GM21381 (cell line): ENCODE measurements around the gene GPR84.

Experiments
- ATAC-seq: cut with Tn5 transposase; IDR thresholded peaks from one replicate; pipeline ENCODE4 v1.9.1; 2021; ENCODE audit warnings: mild to moderate bottlenecking, moderate library complexity; ENCODE audit not compliant: unreplicated experiment

The GPR84 gene

GRCh38 chr12:54375259-54375579 is 10.9 kb upstream of the GPR84 start:
- no peak for ATAC-seq

GRCh38 chr12:54374562-54375258 is 10.4 kb upstream of the GPR84 start:
- ATAC-seq, result no peak

DNA sequence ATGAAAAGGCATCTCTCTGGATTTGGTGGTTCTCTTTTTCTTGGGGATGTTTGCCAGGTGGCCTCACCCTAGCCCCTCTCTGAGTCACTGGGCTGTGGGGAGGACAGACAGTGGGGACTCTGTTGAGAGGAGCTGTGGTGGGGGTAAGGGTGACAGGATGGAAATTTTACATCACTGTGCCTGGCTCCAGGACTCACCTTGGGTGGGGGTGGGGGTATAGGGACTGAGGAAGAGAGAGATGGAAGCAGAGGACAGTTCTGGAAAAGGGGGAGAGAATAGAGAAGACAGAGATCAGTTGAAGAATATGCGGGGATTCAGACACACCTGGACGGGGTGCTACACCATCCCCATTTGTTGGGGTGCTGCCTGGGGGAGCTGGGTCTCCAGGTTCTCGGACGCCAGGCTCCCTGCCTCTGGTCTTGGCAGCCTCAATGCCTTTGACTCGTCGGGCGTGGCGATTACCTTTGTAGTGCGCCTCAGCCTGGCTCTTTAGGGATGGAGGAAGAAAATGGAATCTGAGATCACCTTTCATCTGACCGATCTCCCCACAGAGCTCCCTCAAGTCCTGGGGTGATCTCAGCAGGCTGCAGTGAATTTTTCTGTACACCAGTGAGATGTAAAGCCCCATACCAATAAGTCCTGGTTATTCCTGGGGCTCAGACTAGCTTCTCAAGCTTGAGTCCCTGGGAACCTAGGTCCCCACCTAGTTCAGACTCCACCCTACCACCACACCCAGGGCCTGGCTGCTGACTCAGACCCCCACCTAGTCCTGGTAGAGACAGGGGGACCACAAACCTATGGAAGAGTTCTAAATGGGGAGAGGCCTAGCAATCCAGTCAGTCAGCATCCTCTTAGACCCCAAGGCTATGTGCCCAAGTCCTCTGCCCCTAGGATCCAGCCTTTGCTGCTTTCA is 9.6 kb upstream of the GPR84 start:
- no peak for ATAC-seq

- no peak for ATAC-seq
Measured at GRCh38 chr12:54372113-54372806, 8.0 kb upstream of the GPR84 start.

- ATAC-seq, result no peak
Measured at GRCh38 chr12:54371328-54372112, 7.2 kb upstream of the GPR84 start.

GRCh38 chr12:54370171-54370730 is 6.0 kb upstream of the GPR84 start:
- no peak for ATAC-seq

GRCh38 chr12:54369597-54370131 is 5.4 kb upstream of the GPR84 start:
- ATAC-seq, result no peak

- ATAC-seq, result no peak
Measured at GRCh38 chr12:54368709-54369596, 4.7 kb upstream of the GPR84 start.

DNA sequence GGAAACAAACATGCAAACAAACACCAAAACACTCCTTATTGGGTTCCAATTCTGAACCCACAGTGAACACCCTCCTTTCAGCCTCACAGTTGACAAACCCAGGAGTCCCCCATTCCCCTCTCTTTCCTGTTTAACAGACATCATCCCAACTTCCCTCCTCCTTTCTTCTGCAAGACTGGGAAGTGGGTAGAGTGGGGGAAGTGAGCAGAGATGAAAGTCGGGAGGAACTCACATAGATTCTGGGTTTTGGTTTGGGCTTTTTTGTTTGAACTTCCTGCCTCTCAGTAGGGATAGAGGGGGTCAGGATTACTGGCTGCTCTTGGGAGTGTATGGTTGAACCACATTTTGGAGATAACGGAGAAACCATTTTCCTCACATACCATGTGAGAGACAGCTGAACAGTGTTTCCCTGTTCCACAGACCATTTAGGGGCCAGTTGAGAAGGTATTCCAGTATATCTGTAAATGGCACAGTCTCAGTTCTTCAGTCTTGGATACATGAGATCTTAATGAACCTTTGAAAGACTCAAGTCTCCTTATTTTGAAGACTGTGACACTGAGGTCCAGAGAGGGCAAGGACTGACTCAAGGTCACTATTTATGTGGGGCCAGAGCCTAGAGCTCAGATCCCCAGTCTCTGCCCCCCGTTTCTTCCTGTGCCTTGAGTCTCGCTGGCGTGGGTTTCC is 3.9 kb upstream of the GPR84 start:
- no peak for ATAC-seq

DNA sequence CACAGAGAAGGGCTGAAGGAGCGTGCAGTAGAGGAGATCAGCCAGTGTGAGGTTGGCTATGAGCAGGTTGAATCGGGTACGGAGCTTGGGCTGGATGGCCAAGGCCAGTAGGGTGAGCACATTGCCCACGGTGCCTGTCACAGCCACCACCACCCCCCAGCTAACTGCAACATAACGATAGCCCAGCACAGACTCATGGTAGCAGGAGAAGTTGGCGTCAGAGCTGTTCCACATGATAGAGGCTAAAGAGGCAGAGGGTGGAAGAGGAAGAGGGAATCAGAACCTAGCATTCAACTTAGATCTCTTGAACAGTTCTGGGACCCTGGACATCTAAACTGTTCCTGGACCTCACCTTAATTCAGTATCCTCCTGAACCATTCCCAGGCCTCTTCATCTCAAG is 668 bp downstream of the GPR84 start:
- no peak for ATAC-seq

DNA sequence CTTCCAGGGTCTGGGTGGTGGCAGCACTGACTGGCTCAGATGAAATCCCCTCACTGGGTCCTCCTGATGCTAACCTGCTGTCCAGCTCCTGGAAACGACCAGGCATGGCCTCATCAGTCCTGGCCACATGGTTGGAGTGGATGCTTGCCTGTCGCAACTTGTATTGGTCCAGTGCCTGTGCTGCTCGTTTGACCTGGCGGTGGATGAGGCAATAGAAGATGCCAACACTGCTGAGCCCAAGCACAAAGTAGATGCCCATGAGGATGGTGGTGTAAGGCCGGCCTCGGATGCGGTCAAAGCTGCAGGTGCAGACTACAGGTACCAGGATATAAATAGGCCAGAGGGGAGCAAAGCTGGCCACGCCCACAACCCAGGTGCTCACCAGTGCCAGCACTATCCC is 1.2 kb downstream of the GPR84 start:
- ATAC-seq, result no peak

- no peak for ATAC-seq
Measured at GRCh38 chr12:54360717-54361456, 3.4 kb downstream of the GPR84 start.

GRCh38 chr12:54359762-54360351 is 4.4 kb downstream of the GPR84 start:
- ATAC-seq, result no peak

GRCh38 chr12:54358945-54359761 is 5.1 kb downstream of the GPR84 start:
- ATAC-seq, result peak; percentile 98

- no peak for ATAC-seq
Measured at GRCh38 chr12:54358191-54358944, 5.9 kb downstream of the GPR84 start.

- no peak for ATAC-seq
Measured at GRCh38 chr12:54357506-54358190, 6.6 kb downstream of the GPR84 start.
